Glutamatergic neuron (in vitro differentiated cells): ENCODE measurements around the gene TMEM205. TPM values are rescaled to one million over a fixed set of nuclear protein-coding genes. Genes with fewer than 3 reads are reported as not detected.
"Not testable (repeated sequence)": the region's sequence is repeated elsewhere in the genome, so short reads cannot be mapped to it uniquely, and the experiment has no call there.

Source experiments
- DNase-seq: peaks from one replicate; pipeline ENCODE4 v3.0.0; 2022
- H3K27ac Mint-ChIP-seq: one replicate; pipeline ENCODE4 v1.8.0; 2020; ENCODE audit warnings: mild to moderate bottlenecking, mixed read lengths, inconsistent platforms; ENCODE audit not compliant: unreplicated experiment
- H3K27me3 Mint-ChIP-seq: one replicate; pipeline ENCODE4 v1.8.0; 2020; ENCODE audit warnings: mild to moderate bottlenecking, moderate library complexity, mixed read lengths, inconsistent platforms; ENCODE audit not compliant: unreplicated experiment
- H3K36me3 Mint-ChIP-seq: one replicate; pipeline ENCODE4 v1.8.0; 2020; ENCODE audit warnings: mild to moderate bottlenecking, mixed read lengths, inconsistent platforms; ENCODE audit not compliant: unreplicated experiment
- H3K4me1 Mint-ChIP-seq: one replicate; pipeline ENCODE4 v1.8.0; 2020; ENCODE audit warnings: mild to moderate bottlenecking, low read depth, mixed read lengths, inconsistent platforms; ENCODE audit not compliant: unreplicated experiment
- H3K4me3 Mint-ChIP-seq: one replicate; pipeline ENCODE4 v1.8.0; 2020; ENCODE audit warnings: mild to moderate bottlenecking, mixed read lengths, inconsistent platforms; ENCODE audit not compliant: unreplicated experiment
- H3K9me3 Mint-ChIP-seq: one replicate; pipeline ENCODE4 v1.8.0; 2020; ENCODE audit warnings: mild to moderate bottlenecking, moderate library complexity, mixed read lengths, inconsistent platforms; ENCODE audit not compliant: unreplicated experiment
- CTCF ChIP-seq: fragments of 200-600 bp; sonication (generic); IDR thresholded peaks from one replicate; pipeline ENCODE4 v1.5.0; 2021; ENCODE audit not compliant: partially characterized antibody, unreplicated experiment
- total RNA-seq: library from RNA; stranded (reverse); fragmentation: NEBNext Ultra II Directional; extraction: Animal tissue kit (Norgen Biotek cat#: 25700); gene quantifications from one replicate; pipeline ENCODE4 v1.2.1, GENCODE V29; 2021; ENCODE audit not compliant: unreplicated experiment

The TMEM205 gene
- total RNA-seq, 1 donor from 2014 or later, result 43.1 TPM

- peak overlapping the region; percentile 100 for H3K4me3 Mint-ChIP-seq
- no peak for DNase-seq
- H3K4me1 Mint-ChIP-seq, result peaks cover 13% of the 10 kb centered on the region
- peaks cover 5% of the 10 kb centered on the region for H3K36me3 Mint-ChIP-seq
- no peak for TF ChIP-seq CTCF
- H3K9me3 Mint-ChIP-seq, result peaks cover 12% of the 10 kb centered on the region
- peak overlapping the region; percentile 96 for H3K27ac Mint-ChIP-seq
- peaks cover 11% of the 10 kb centered on the region for H3K27me3 Mint-ChIP-seq
Observed at GRCh38 chr19:11356676-11357550, 10.8 kb upstream of the TMEM205 start.

- TF ChIP-seq CTCF, result no peak
- Mint-ChIP-seq H3K27me3 (peaks cover 11% of the 10 kb centered on the region), H3K36me3 (peaks cover 5% of the 10 kb centered on the region), H3K4me1 (peaks cover 9% of the 10 kb centered on the region), H3K4me3 (peak overlapping the region; percentile 100), H3K9me3 (peaks cover 9% of the 10 kb centered on the region), H3K27ac (peak overlapping the region; percentile 96)
- no peak for DNase-seq
Observed at GRCh38 chr19:11356074-11356397, 10.0 kb upstream of the TMEM205 start.

GRCh38 chr19:11355160-11356073 lies 9.3 kb upstream of the TMEM205 start, which contains the start of gene PLPPR2:
Gene PLPPR2 (plus strand): TSS chr19:11355432. CDS start chr19:11357674, 2,242 bp downstream.
- Mint-ChIP-seq H3K4me1 (peaks cover 9% of the 10 kb centered on the region), H3K9me3 (peaks cover 9% of the 10 kb centered on the region), H3K4me3 (peak within 1 kb of the TSS; percentile 100), H3K27me3 (peaks cover 11% of the 10 kb centered on the region), H3K36me3 (peaks cover 5% of the 10 kb centered on the region), H3K27ac (peak within 1 kb of the TSS; percentile 96)
- TF ChIP-seq CTCF, result no peak
- peak; percentile 98 for DNase-seq

- not testable (repeated sequence) for H3K36me3 Mint-ChIP-seq, H3K27ac Mint-ChIP-seq, H3K4me3 Mint-ChIP-seq, H3K4me1 Mint-ChIP-seq, DNase-seq
- Mint-ChIP-seq H3K27me3 (peaks cover 11% of the 10 kb centered on the region), H3K9me3 (peaks cover 10% of the 10 kb centered on the region)
Observed at GRCh38 chr19:11354102-11354501, 8.0 kb upstream of the TMEM205 start.

- H3K9me3 Mint-ChIP-seq, result peaks cover 7% of the 10 kb centered on the region
- H3K27me3 Mint-ChIP-seq, result peaks cover 7% of the 10 kb centered on the region
- H3K4me1 Mint-ChIP-seq, result peaks cover 11% of the 10 kb centered on the region
- no peak for TF ChIP-seq CTCF
- H3K4me3 Mint-ChIP-seq, result no peak overlapping the region
- no peak overlapping the region for H3K27ac Mint-ChIP-seq
- no peaks in the 10 kb centered on the region for H3K36me3 Mint-ChIP-seq
- DNase-seq, result no peak
Observed at GRCh38 chr19:11349171-11349570, 3.1 kb upstream of the TMEM205 start.
